ENCODE measurements around the gene SUDS3. TPM values are rescaled to one million over a fixed set of nuclear protein-coding genes. Genes with fewer than 3 reads are reported as not detected.

SUDS3 gene
- total and polyA plus RNA-seq, 2 experiments from 2014 or later: 53.0 to 77.1 TPM

GRCh38 chr12:118376089-118377020, at the start of gene SUDS3 (continued):
- peak; percentile 86 to 93 for TF ChIP-seq CTCF (conservative IDR thresholded peaks at IDR 0.05; ENCODE audit: low read depth in 2 of 2)

- Histone ChIP-seq H3K79me2 (replicated peaks; ENCODE audit: insufficient read depth) (no peaks in the 10 kb centered on the region), H3K27ac (ENCODE audit: low read depth) (no peak overlapping the region), H3K9me2 (ENCODE audit: insufficient read depth) (no peaks in the 10 kb centered on the region), H3K4me1 (ENCODE audit: insufficient read depth) (no peaks in the 10 kb centered on the region), H3K4me2 (no peak overlapping the region), H2AFZ (no peak overlapping the region), H3K4me3 (no peak overlapping the region), H4K20me1 (replicated peaks; ENCODE audit: insufficient read depth) (no peaks in the 10 kb centered on the region), H3F3A (replicated peaks; ENCODE audit: low read depth) (no peaks in the 10 kb centered on the region), H3K27me3 (ENCODE audit: insufficient read depth) (no peaks in the 10 kb centered on the region), H3K36me3 (ENCODE audit: insufficient read depth) (no peaks in the 10 kb centered on the region)
- Mint-ChIP-seq H3K9me3 (no peaks in the 10 kb centered on the region), H3K27me3 (ENCODE audit: insufficient read depth, low read depth, poor library complexity) (no peaks in the 10 kb centered on the region), H3K36me3 (ENCODE audit: low read depth) (no peaks in the 10 kb centered on the region; the same call in 2 of the 3 replicates), H3K4me3 (no peak overlapping the region), H3K4me1 (peaks cover 4% of the 10 kb centered on the region), H3K27ac (no peak overlapping the region)
- ATAC-seq (no peak), DNase-seq (ENCODE audit: low spot score) (no peak)
- no peak for TF ChIP-seq JUNB (IDR thresholded peaks at IDR 0.05; ENCODE audit: unreplicated experiment)
- no peak for TF ChIP-seq ZNF462 (CRISPR knock-in tag; IDR thresholded peaks at IDR 0.05)
- no peak for TF ChIP-seq STAT1 (IDR thresholded peaks at IDR 0.05; ENCODE audit: unreplicated experiment)
- no peak for TF ChIP-seq POLR2AphosphoS5 (IDR thresholded peaks at IDR 0.05; ENCODE audit: low read depth)
- no peak for TF ChIP-seq EZH2phosphoT487 (IDR thresholded peaks at IDR 0.05; ENCODE audit: unreplicated experiment)
- no peak for TF ChIP-seq ETS1 (IDR thresholded peaks at IDR 0.05)
- no peak for TF ChIP-seq ZNF114 (CRISPR knock-in tag; IDR thresholded peaks at IDR 0.05)
- no peak for TF ChIP-seq ZNF331 (CRISPR knock-in tag; IDR thresholded peaks at IDR 0.05; ENCODE audit: low read depth)
- no peak for TF ChIP-seq CREB1 (CRISPR knock-in tag; IDR thresholded peaks at IDR 0.05; ENCODE audit: low read depth)
- no peak for TF ChIP-seq NANOG (IDR thresholded peaks at IDR 0.05; ENCODE audit: borderline replicate concordance)
- TF ChIP-seq REST (IDR thresholded peaks at IDR 0.05; ENCODE audit: unreplicated experiment): no peak
Measured at GRCh38 chr12:118326991-118327390, 49.4 kb upstream of the SUDS3 start.

Data from GM23338 (cell line).